HepG2 (cell line): ENCODE measurements around the gene B3GNT9. TPM values are rescaled to one million over a fixed set of nuclear protein-coding genes. Genes with fewer than 3 reads are reported as not detected.

Source experiments
- FOXK2 ChIP-seq: fragments of 450-650 bp; IDR thresholded peaks from 2 replicates; pipeline ENCODE4 v1.6.1; 2016
- HOXA7 ChIP-seq: sonication (generic); formaldehyde crosslinking; IDR thresholded peaks from 2 replicates; pipeline ENCODE4 v1.8.1; 2022; ENCODE audit warnings: mild to moderate bottlenecking, missing genetic modification reagents, moderate library complexity
- MED1 ChIP-seq: sonication (generic); formaldehyde crosslinking; IDR thresholded peaks from 2 replicates; pipeline ENCODE4 v1.4.0; 2020; ENCODE audit warnings: missing genetic modification reagents
- MIER2 ChIP-seq: IDR thresholded peaks from 2 replicates; pipeline ENCODE4 v1.6.1; 2016; ENCODE audit warnings: missing biosample characterization, missing genetic modification reagents
- NFATC3 ChIP-seq: sonication (generic); formaldehyde crosslinking; IDR thresholded peaks from 2 replicates; pipeline ENCODE4 v1.5.1; 2020; ENCODE audit warnings: mild to moderate bottlenecking, missing genetic modification reagents
- NFKBIZ ChIP-seq: IDR thresholded peaks from 2 replicates; pipeline ENCODE4 v1.6.1; 2018; ENCODE audit warnings: missing genetic modification reagents, missing compliant biosample characterization
- POLR2AphosphoS2 ChIP-seq: IDR thresholded peaks from 2 replicates; pipeline ENCODE4 v1.6.1; 2011; ENCODE audit warnings: low read depth, low read length, improper control_type of control experiment
- SIN3B ChIP-seq: fragments of 150-350 bp; IDR thresholded peaks from 2 replicates; pipeline ENCODE4 v1.6.1; 2014; ENCODE audit warnings: low read length
- SRSF4 ChIP-seq: fragments of 200-400 bp; formaldehyde crosslinking; IDR thresholded peaks from one replicate; pipeline ENCODE4 v1.6.1; 2018; ENCODE audit warnings: mild to moderate bottlenecking, low read depth, low read length, moderate library complexity; ENCODE audit not compliant: poor library complexity, severe bottlenecking
- STAG1 ChIP-seq: sonication (generic); formaldehyde crosslinking; IDR thresholded peaks from 2 replicates; pipeline ENCODE4 v1.4.0; 2020; ENCODE audit warnings: missing genetic modification reagents
- TARDBP ChIP-seq: sonication (generic); formaldehyde crosslinking; IDR thresholded peaks from 2 replicates; pipeline ENCODE4 v1.8.0; 2022; ENCODE audit warnings: mild to moderate bottlenecking, missing genetic modification reagents
- TSC22D2 ChIP-seq: sonication (generic); formaldehyde crosslinking; IDR thresholded peaks from 2 replicates; pipeline ENCODE4 v1.5.1; 2020; ENCODE audit warnings: missing genetic modification reagents, mild to moderate bottlenecking, borderline replicate concordance
- ZFP36L2 ChIP-seq: sonication (generic); formaldehyde crosslinking; IDR thresholded peaks from 2 replicates; pipeline ENCODE4 v1.4.0; 2020; ENCODE audit warnings: missing genetic modification reagents
- ZNF12 ChIP-seq: sonication (generic); formaldehyde crosslinking; IDR thresholded peaks from 2 replicates; pipeline ENCODE4 v1.5.0; 2020; ENCODE audit warnings: missing genetic modification reagents
- ZNF24 ChIP-seq: fragments of 450-650 bp; IDR thresholded peaks from 2 replicates; pipeline ENCODE4 v1.6.1; 2017; ENCODE audit warnings: antibody characterized with exemption, mild to moderate bottlenecking
- ZNF296 ChIP-seq: sonication (generic); formaldehyde crosslinking; conservative IDR thresholded peaks from 2 replicates; pipeline ENCODE4 v1.5.0; 2020; ENCODE audit warnings: mild to moderate bottlenecking, missing genetic modification reagents
- ZNF337 ChIP-seq: sonication (generic); formaldehyde crosslinking; IDR thresholded peaks from 2 replicates; pipeline ENCODE4 v1.5.1; 2020; ENCODE audit warnings: missing genetic modification reagents, low read depth, mild to moderate bottlenecking, borderline replicate concordance
- ZNF530 ChIP-seq: sonication (generic); formaldehyde crosslinking; IDR thresholded peaks from 2 replicates; pipeline ENCODE4 v1.5.0; 2020; ENCODE audit warnings: low read depth, mild to moderate bottlenecking, missing genetic modification reagents
- ZNF572 ChIP-seq: sonication (generic); formaldehyde crosslinking; IDR thresholded peaks from 2 replicates; pipeline ENCODE4 v1.5.1; 2020; ENCODE audit warnings: mild to moderate bottlenecking, missing genetic modification reagents
- polyA plus RNA-seq, 8 experiments: library from polyadenylated mRNA; depleted of rRNA in 3 of 8; stranded (reverse) in 7 of 8; unstranded in 1 of 8; fragments of >200 nt; fragmentation: Illumina TruSeq in 4 of 8; extraction: Trizol in 4 of 8; gene quantifications; 2 replicates each; pipeline versions ENCODE4 v1.2.1 to v1.2.3, GENCODE V29; 2011 to 2016; ENCODE audit warnings: low read depth in 4 of 8, missing spikeins in 1 of 8, mixed read lengths in 1 of 8; ENCODE audit not compliant: insufficient read depth in 1 of 8
- total RNA-seq, 5 experiments: library from RNA; depleted of rRNA; stranded (reverse); fragments of >200 nt; fragmentation: Illumina TruSeq; extraction: Trizol; gene quantifications; 2 replicates each; pipeline ENCODE4 v1.2.3, GENCODE V29; 2016; ENCODE audit warnings: low read depth in 1 of 5
- TF ChIP-seq, protein P1 (sequence below): sonication (generic); formaldehyde crosslinking; IDR thresholded peaks from 2 replicates; pipeline ENCODE4 v1.4.0; 2020; ENCODE audit warnings: missing genetic modification reagents, low read depth, mild to moderate bottlenecking, borderline replicate concordance
- TF ChIP-seq, protein P2 (sequence below): sonication (generic); formaldehyde crosslinking; IDR thresholded peaks from 2 replicates; pipeline ENCODE4 v1.8.1; 2023; ENCODE audit warnings: missing genetic modification reagents, mild to moderate bottlenecking, borderline replicate concordance
- TF ChIP-seq, protein P3 (sequence below): sonication (generic); formaldehyde crosslinking; IDR thresholded peaks from 2 replicates; pipeline ENCODE4 v1.8.1; 2023; ENCODE audit warnings: mild to moderate bottlenecking, missing genetic modification reagents
- TF ChIP-seq, protein P4 (sequence below): IDR thresholded peaks from 2 replicates; pipeline ENCODE4 v1.6.1; 2018; ENCODE audit warnings: missing genetic modification reagents, mild to moderate bottlenecking, missing compliant biosample characterization
- TF ChIP-seq, protein P5 (sequence below): sonication (generic); formaldehyde crosslinking; IDR thresholded peaks from 2 replicates; pipeline ENCODE4 v1.8.1; 2023; ENCODE audit warnings: mild to moderate bottlenecking, inconsistent platforms, moderate library complexity, missing genetic modification reagents, borderline replicate concordance

The B3GNT9 gene
- total and polyA plus RNA-seq, 2 of the 13 experiments (the other 11 are each of a cell fraction or from before 2014, with no cell fraction given): 1.5 to 3.1 TPM

DNA sequence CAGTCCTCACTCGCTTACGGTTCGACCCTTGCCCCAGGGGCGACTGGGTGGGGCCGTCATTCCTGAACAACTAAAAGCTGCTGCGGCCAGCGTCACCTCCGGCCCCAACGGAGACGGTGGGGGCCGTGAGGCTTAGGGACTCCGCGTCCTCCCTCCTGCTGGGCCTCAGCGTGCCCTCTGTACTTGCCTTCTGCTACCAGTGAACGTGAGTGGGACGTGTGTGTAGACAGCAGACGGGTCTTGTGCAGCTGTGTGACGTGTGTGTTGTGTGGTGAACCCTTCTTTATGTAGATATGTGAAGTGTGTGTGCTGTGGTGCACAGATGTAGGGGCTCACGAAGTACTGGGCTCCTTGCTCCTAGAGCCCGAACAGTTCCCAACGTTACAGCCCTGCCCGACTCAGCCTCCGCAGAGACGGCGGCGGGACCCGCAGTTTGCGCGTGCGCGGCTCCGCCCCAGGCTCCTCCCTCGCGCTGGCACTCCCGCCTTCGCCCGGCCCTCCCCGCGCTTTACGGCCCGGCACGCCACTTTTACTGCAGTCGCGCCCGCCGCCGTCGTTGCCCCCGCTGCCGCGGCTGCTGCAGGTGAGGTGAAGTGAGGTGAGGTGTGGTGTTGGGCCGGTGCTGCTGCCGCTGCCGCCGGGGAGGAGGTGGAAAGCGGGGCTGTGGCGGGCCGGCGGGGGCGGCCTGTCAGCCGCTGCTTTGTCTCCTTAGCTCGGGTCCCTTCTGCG is 41.2 kb downstream of the B3GNT9 start, which contains the start of gene PHAF1 (continued):
- TF ChIP-seq, protein P1, sequence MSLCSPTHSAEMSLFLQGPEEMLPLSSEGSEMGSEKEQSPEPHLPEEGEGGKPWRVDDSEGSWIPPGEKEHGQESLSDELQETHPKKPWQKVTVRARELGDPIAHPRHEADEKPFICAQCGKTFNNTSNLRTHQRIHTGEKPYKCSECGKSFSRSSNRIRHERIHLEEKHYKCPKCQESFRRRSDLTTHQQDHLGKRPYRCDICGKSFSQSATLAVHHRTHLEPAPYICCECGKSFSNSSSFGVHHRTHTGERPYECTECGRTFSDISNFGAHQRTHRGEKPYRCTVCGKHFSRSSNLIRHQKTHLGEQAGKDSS (CRISPR knock-in tag): no peak; the same call in 1 of the 2 replicates
- TF ChIP-seq SIN3B: peak; percentile 17; the same call in 1 of the 2 replicates
- no peak for TF ChIP-seq POLR2AphosphoS2
- TF ChIP-seq, protein P2, sequence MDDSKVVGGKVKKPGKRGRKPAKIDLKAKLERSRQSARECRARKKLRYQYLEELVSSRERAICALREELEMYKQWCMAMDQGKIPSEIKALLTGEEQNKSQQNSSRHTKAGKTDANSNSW (CRISPR knock-in tag): peak; percentile 89; the same call in 1 of the 2 replicates
- TF ChIP-seq MED1 (CRISPR knock-in tag): peak; percentile 72
- TF ChIP-seq STAG1: no peak; the same call in 1 of the 2 replicates
- peak; percentile 64; the same call in 1 of the 2 replicates for TF ChIP-seq TARDBP (CRISPR knock-in tag)
- TF ChIP-seq ZNF24: no peak
- TF ChIP-seq, protein P3, sequence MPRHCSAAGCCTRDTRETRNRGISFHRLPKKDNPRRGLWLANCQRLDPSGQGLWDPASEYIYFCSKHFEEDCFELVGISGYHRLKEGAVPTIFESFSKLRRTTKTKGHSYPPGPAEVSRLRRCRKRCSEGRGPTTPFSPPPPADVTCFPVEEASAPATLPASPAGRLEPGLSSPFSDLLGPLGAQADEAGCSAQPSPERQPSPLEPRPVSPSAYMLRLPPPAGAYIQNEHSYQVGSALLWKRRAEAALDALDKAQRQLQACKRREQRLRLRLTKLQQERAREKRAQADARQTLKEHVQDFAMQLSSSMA (CRISPR knock-in tag): 0 out of 2 replicates have a peak, but pooled peaks have one; percentile 63
- peak; percentile 55 for TF ChIP-seq TSC22D2 (CRISPR knock-in tag)
- TF ChIP-seq HOXA7 (CRISPR knock-in tag): no peak
- TF ChIP-seq, protein P4, sequence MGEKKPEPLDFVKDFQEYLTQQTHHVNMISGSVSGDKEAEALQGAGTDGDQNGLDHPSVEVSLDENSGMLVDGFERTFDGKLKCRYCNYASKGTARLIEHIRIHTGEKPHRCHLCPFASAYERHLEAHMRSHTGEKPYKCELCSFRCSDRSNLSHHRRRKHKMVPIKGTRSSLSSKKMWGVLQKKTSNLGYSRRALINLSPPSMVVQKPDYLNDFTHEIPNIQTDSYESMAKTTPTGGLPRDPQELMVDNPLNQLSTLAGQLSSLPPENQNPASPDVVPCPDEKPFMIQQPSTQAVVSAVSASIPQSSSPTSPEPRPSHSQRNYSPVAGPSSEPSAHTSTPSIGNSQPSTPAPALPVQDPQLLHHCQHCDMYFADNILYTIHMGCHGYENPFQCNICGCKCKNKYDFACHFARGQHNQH (CRISPR knock-in tag): peak; percentile 97
- TF ChIP-seq FOXK2: no peak
- TF ChIP-seq ZNF12 (CRISPR knock-in tag): 0 out of 2 replicates have a peak, but pooled peaks have one; percentile 15
- TF ChIP-seq ZNF530: 0 out of 2 replicates have a peak, but pooled peaks have one; percentile 86
- no peak; the same call in 1 of the 2 replicates for TF ChIP-seq ZNF296 (CRISPR knock-in tag)
- peak; percentile 19; the same call in 1 of the 2 replicates for TF ChIP-seq MIER2 (CRISPR knock-in tag)
- peak; percentile 87; the same call in 1 of the 2 replicates for TF ChIP-seq NFKBIZ (CRISPR knock-in tag)
- TF ChIP-seq ZFP36L2 (CRISPR knock-in tag): peak; percentile 71; the same call in 1 of the 2 replicates
- TF ChIP-seq NFATC3 (CRISPR knock-in tag): peak; percentile 18; the same call in 1 of the 2 replicates
- peak; percentile 87; the same call in 1 of the 2 replicates for TF ChIP-seq ZNF337 (CRISPR knock-in tag)
- TF ChIP-seq SRSF4: peak; percentile 52
- no peak; the same call in 1 of the 2 replicates for TF ChIP-seq ZNF572 (CRISPR knock-in tag)
- TF ChIP-seq, protein P5, sequence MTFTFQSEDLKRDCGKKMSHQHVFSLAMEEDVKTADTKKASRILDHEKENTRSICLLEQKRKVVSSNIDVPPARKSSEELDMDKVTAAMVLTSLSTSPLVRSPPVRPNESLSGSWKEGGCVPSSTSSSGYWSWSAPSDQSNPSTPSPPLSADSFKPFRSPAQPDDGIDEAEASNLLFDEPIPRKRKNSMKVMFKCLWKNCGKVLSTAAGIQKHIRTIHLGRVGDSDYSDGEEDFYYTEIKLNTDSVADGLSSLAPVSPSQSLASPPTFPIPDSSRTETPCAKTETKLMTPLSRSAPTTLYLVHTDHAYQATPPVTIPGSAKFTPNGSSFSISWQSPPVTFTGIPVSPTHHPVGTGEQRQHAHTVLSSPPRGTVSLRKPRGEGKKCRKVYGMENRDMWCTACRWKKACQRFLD (CRISPR knock-in tag): no peak
